Right lobe of liver (tissue), 4 donors: ENCODE results near the gene FGR.

Source experiments
- POLR2A ChIP-seq: fragments of 450-650 bp; IDR thresholded peaks from one replicate; pipeline ENCODE4 v1.6.1; 2017; ENCODE audit warnings: antibody characterized with exemption, mild to moderate bottlenecking
- TF ChIP-seq, protein P1 (sequence below), 4 donors: fragments of 200-600 bp in 3 of 4; fragments of 450-650 bp in 1 of 4; IDR thresholded peaks; one replicate each; pipeline versions ENCODE4 v1.5.1 to v1.8.0; 2016 to 2022; ENCODE audit warnings: antibody characterized with exemption in 4 of 4, mild to moderate bottlenecking in 2 of 4
- donor health status: DM: no; HTN: no; CAD: no.
- donor health status: DM: no; HTN: no; CAD: no.
- donor health status: DM: no; HTN: yes; CAD: no.

DNA sequence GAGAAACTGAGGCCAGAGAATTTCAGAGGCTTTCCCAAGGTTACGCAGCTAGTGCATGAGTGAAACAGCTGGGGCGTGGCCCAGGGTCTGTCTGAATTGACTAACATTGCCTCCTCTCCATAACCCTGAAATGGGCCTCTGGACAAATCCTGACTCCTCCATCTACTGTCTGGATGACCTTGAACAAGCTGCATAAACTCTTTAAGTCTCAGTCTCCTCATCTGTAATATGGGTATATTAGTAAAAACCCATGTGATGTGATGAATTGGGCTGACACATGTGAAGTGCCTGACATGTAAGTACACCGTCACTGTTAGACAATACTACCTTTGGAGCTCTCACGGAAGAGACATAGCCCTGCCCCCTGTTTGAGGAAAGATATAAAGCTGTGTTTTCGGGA lies 12.3 kb upstream of the FGR start:
- TF ChIP-seq, protein P1, sequence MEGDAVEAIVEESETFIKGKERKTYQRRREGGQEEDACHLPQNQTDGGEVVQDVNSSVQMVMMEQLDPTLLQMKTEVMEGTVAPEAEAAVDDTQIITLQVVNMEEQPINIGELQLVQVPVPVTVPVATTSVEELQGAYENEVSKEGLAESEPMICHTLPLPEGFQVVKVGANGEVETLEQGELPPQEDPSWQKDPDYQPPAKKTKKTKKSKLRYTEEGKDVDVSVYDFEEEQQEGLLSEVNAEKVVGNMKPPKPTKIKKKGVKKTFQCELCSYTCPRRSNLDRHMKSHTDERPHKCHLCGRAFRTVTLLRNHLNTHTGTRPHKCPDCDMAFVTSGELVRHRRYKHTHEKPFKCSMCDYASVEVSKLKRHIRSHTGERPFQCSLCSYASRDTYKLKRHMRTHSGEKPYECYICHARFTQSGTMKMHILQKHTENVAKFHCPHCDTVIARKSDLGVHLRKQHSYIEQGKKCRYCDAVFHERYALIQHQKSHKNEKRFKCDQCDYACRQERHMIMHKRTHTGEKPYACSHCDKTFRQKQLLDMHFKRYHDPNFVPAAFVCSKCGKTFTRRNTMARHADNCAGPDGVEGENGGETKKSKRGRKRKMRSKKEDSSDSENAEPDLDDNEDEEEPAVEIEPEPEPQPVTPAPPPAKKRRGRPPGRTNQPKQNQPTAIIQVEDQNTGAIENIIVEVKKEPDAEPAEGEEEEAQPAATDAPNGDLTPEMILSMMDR (IDR thresholded peaks at IDR 0.05): no peak
- no peak for TF ChIP-seq POLR2A
